ENCODE data around the gene CHST11. TPM values are rescaled to one million over a fixed set of nuclear protein-coding genes. Genes with fewer than 3 reads are reported as not detected.

Gene CHST11
- total RNA-seq, 1 experiment from 2014 or later, result 6.7 TPM

- Histone ChIP-seq H4K8ac (replicated peaks; ENCODE audit: insufficient read length, low read depth, low read length) (no peak overlapping the region), H3K27me3 (ENCODE audit: insufficient read depth, low read length) (no peaks in the 10 kb centered on the region), H4K91ac (ENCODE audit: insufficient read length, low read depth, low read length) (no peak overlapping the region), H4K20me1 (ENCODE audit: control insufficient read depth, insufficient read depth, insufficient read length) (no peaks in the 10 kb centered on the region), H2BK20ac (ENCODE audit: low read depth, low read length, poor library complexity, severe bottlenecking) (no peak overlapping the region), H3K9ac (ENCODE audit: extremely low read depth, insufficient read length, low read length) (no peak overlapping the region), H2BK15ac (ENCODE audit: low read depth, low read length) (no peak overlapping the region), H3K14ac (ENCODE audit: insufficient read depth, low read length) (no peak overlapping the region), H3K56ac (ENCODE audit: insufficient read length, low read depth, low read length) (no peak overlapping the region), H3K79me2 (ENCODE audit: insufficient read depth, low read length) (no peaks in the 10 kb centered on the region), H3K4ac (ENCODE audit: low read depth, low read length) (no peak overlapping the region), H2BK12ac (ENCODE audit: insufficient read length, low read depth, low read length) (no peak overlapping the region), H2AK5ac (ENCODE audit: insufficient read length, low read length) (no peak overlapping the region), H3K18ac (ENCODE audit: insufficient read length, low read depth, low read length) (no peak overlapping the region), H3K27ac (ENCODE audit: insufficient read length, low read depth, low read length) (no peak overlapping the region), H3K79me1 (ENCODE audit: insufficient read depth, low read depth, low read length, poor library complexity, severe bottlenecking) (no peaks in the 10 kb centered on the region), H2BK120ac (ENCODE audit: low read depth, low read length, poor library complexity, severe bottlenecking) (no peak overlapping the region), H3K4me2 (ENCODE audit: insufficient read depth, insufficient read length, low read length) (no peak overlapping the region), H2AFZ (ENCODE audit: low read length) (no peak overlapping the region), H3K9me3 (ENCODE audit: control insufficient read depth, low read depth, low read length) (no peaks in the 10 kb centered on the region), H3T11ph (ENCODE audit: low read length) (no peak overlapping the region), H3K4me1 (ENCODE audit: insufficient read depth, low read length) (peaks cover 6% of the 10 kb centered on the region; the same call in 1 of the 2 replicates), H3K23ac (ENCODE audit: insufficient read length, low read depth, low read length) (no peak overlapping the region), H3K23me2 (ENCODE audit: insufficient read length, low read depth, low read length, poor library complexity, severe bottlenecking) (no peaks in the 10 kb centered on the region), H2BK5ac (ENCODE audit: insufficient read length, low read length) (no peak overlapping the region), H4K5ac (ENCODE audit: insufficient read length, low read depth, low read length) (no peak overlapping the region)
- Mint-ChIP-seq H3K4me1 (peaks cover 21 to 41% of the 10 kb centered on the region in 2 experiments), H3K9me3 (no peaks in the 10 kb centered on the region), H3K27me3 (ENCODE audit: low read depth) (no peaks in the 10 kb centered on the region), H3K4me3 (no peak overlapping the region), H3K36me3 (ENCODE audit: insufficient read depth in 1 of 3, low read depth in 3 of 3) (no peaks in the 10 kb centered on the region), H3K27ac (no peak overlapping the region; a peak in 1 of 7 replicates)
- no peak for DNase-seq
- WGBS (ENCODE audit: extremely low coverage, insufficient read length, low lambda C conversion rate), result no CpG with 5 or more reads among the region's 2 CpGs
- TF ChIP-seq, protein P1, sequence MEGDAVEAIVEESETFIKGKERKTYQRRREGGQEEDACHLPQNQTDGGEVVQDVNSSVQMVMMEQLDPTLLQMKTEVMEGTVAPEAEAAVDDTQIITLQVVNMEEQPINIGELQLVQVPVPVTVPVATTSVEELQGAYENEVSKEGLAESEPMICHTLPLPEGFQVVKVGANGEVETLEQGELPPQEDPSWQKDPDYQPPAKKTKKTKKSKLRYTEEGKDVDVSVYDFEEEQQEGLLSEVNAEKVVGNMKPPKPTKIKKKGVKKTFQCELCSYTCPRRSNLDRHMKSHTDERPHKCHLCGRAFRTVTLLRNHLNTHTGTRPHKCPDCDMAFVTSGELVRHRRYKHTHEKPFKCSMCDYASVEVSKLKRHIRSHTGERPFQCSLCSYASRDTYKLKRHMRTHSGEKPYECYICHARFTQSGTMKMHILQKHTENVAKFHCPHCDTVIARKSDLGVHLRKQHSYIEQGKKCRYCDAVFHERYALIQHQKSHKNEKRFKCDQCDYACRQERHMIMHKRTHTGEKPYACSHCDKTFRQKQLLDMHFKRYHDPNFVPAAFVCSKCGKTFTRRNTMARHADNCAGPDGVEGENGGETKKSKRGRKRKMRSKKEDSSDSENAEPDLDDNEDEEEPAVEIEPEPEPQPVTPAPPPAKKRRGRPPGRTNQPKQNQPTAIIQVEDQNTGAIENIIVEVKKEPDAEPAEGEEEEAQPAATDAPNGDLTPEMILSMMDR (conservative IDR thresholded peaks at IDR 0.05), result no peak
Observed at GRCh38 chr12:104723895-104724294, 267.1 kb downstream of the CHST11 start.
